ENCODE data around the gene ICAM1. TPM values are rescaled to one million over a fixed set of nuclear protein-coding genes. Genes with fewer than 3 reads are reported as not detected.
A peak's percentile ranks its signal among the peaks of the same experiment; 100 is the strongest.

Gene ICAM1
- total RNA-seq, 2 experiments from 2014 or later: 45.2 to 46.4 TPM

- CTCF ChIA-PET: interaction anchor here (1.0 to 1.6 kb wide), 3 partner anchors 10 to 92 kb away, joined by 3 to 7 read pairs (median 6); partner anchors contain the start of gene ICAM4
- peaks cover 47% of the 10 kb centered on the region for H3K27me3 Mint-ChIP-seq
- no peak overlapping the region for H3K27ac Mint-ChIP-seq
Measured at GRCh38 chr19:10295847-10296591, 25.1 kb downstream of the ICAM1 start.

GRCh38 chr19:10299545-10300458, 28.9 kb downstream of the ICAM1 start:
- intact Hi-C loops (cut with micrococcal nuclease): no loop called here
- ChIA-PET CTCF (interaction anchor here (1.2 kb wide), 1 partner anchor 12 kb away, joined by 5 read pairs; no protein-coding TSS in a partner anchor), POLR2A (no interaction called here)
- Mint-ChIP-seq H3K27me3 (peaks cover 13% of the 10 kb centered on the region), H3K4me1 (ENCODE audit: low read depth) (peaks cover 14% of the 10 kb centered on the region), H3K36me3 (no peaks in the 10 kb centered on the region), H3K27ac (no peak overlapping the region), H3K9me3 (no peaks in the 10 kb centered on the region), H3K4me3 (no peak overlapping the region)
- DNase-seq: no peak

More at GRCh38 chr19:10295847-10296591, 25.1 kb downstream of the ICAM1 start:
- peaks cover 2% of the 10 kb centered on the region for H3K36me3 Mint-ChIP-seq
- DNase-seq: no peak
- H3K9me3 Mint-ChIP-seq: no peaks in the 10 kb centered on the region
- POLR2A ChIA-PET: interaction anchor here (0.5 kb wide), 1 partner anchor 22 kb away, joined by 6 read pairs; no protein-coding TSS in a partner anchor
- H3K4me1 Mint-ChIP-seq (ENCODE audit: low read depth): peaks cover 34% of the 10 kb centered on the region
- intact Hi-C loops (cut with micrococcal nuclease): no loop called here
- peak overlapping the region; percentile 70 for H3K4me3 Mint-ChIP-seq

- no peak overlapping the region for H3K4me3 Mint-ChIP-seq
- H3K4me1 Mint-ChIP-seq (ENCODE audit: low read depth): peaks cover 7% of the 10 kb centered on the region
- H3K9me3 Mint-ChIP-seq: no peaks in the 10 kb centered on the region
- no peak for DNase-seq
- no peaks in the 10 kb centered on the region for H3K36me3 Mint-ChIP-seq
- intact Hi-C loops (cut with micrococcal nuclease): no loop called here
- no peaks in the 10 kb centered on the region for H3K27me3 Mint-ChIP-seq
- H3K27ac Mint-ChIP-seq: no peak overlapping the region
- CTCF ChIA-PET: interaction anchor here (0.6 to 1.3 kb wide), 3 partner anchors 46 to 173 kb away, joined by 3 to 5 read pairs (median 4); no protein-coding TSS in a partner anchor
- POLR2A ChIA-PET: interaction anchor here (1.3 kb wide), 1 partner anchor 19 kb away, joined by 4 read pairs; no protein-coding TSS in a partner anchor
Measured at GRCh38 chr19:10305139-10305806, 34.4 kb downstream of the ICAM1 start.

- POLR2A ChIA-PET: interaction anchor here (1.3 kb wide), 1 partner anchor 18 kb away, joined by 4 read pairs; no protein-coding TSS in a partner anchor
- Mint-ChIP-seq H3K27ac (no peak overlapping the region), H3K27me3 (no peaks in the 10 kb centered on the region), H3K4me3 (no peak overlapping the region), H3K9me3 (no peaks in the 10 kb centered on the region), H3K36me3 (no peaks in the 10 kb centered on the region), H3K4me1 (ENCODE audit: low read depth) (peaks cover 7% of the 10 kb centered on the region)
- intact Hi-C loops (cut with micrococcal nuclease): no loop called here
- no peak for DNase-seq
- CTCF ChIA-PET: interaction anchor here (0.9 kb wide), 1 partner anchor 172 kb away, joined by 4 read pairs; no protein-coding TSS in a partner anchor
Measured at GRCh38 chr19:10306327-10306726, 35.4 kb downstream of the ICAM1 start.

GRCh38 chr19:10309423-10309822, 38.5 kb downstream of the ICAM1 start, which contains the start of gene ZGLP1:
Gene ZGLP1, minus strand, starts transcription at chr19:10309815.
- Mint-ChIP-seq H3K27ac (no peak within 1 kb of the TSS), H3K4me1 (ENCODE audit: low read depth) (peaks cover 3% of the 10 kb centered on the region), H3K27me3 (no peaks in the 10 kb centered on the region), H3K9me3 (no peaks in the 10 kb centered on the region), H3K4me3 (no peak within 1 kb of the TSS), H3K36me3 (no peaks in the 10 kb centered on the region)
- intact Hi-C loops (cut with micrococcal nuclease): no loop called here
- POLR2A ChIA-PET: no interaction called here
- CTCF ChIA-PET: interaction anchor here (1.1 kb wide), 1 partner anchor 50 kb away, joined by 3 read pairs; no protein-coding TSS in a partner anchor
- no peak for DNase-seq

GRCh38 chr19:10315335-10316214, 44.7 kb downstream of the ICAM1 start, which contains the start of gene FDX2:
Gene FDX2, minus strand, starts transcription at chr19:10316015. Its CDS starts 19 bp downstream, at chr19:10315996.
- Mint-ChIP-seq H3K9me3 (no peaks in the 10 kb centered on the region), H3K4me1 (ENCODE audit: low read depth) (peaks cover 17% of the 10 kb centered on the region), H3K27me3 (no peaks in the 10 kb centered on the region), H3K27ac (peak within 1 kb of the TSS; percentile 79), H3K4me3 (peak within 1 kb of the TSS; percentile 82), H3K36me3 (peaks cover 16% of the 10 kb centered on the region)
- peak; percentile 94 for DNase-seq
- ChIA-PET CTCF (interaction anchor here (1.0 kb wide), 2 partner anchors 46 to 73 kb away, joined by 3 read pairs; no protein-coding TSS in a partner anchor), POLR2A (no interaction called here)
- intact Hi-C loops (cut with micrococcal nuclease): loop anchor here (2.0 kb wide), 1 partner anchor 17 kb away; the partner anchor contains the start of gene RAVER1

- no peak for DNase-seq
- intact Hi-C loops (cut with micrococcal nuclease): loop anchor here (2.0 kb wide), 1 partner anchor 16 kb away; the partner anchor contains the start of gene RAVER1
- POLR2A ChIA-PET: interaction anchor here (0.5 to 1.2 kb wide), 2 partner anchors 17 to 890 kb away, joined by 4 read pairs; partner anchors contain the start of gene RAVER1
- peaks cover 17% of the 10 kb centered on the region for H3K4me1 Mint-ChIP-seq (ENCODE audit: low read depth)
- peak overlapping the region; percentile 79 for H3K27ac Mint-ChIP-seq
- H3K36me3 Mint-ChIP-seq: peaks cover 16% of the 10 kb centered on the region
- H3K9me3 Mint-ChIP-seq: no peaks in the 10 kb centered on the region
- peak overlapping the region; percentile 82 for H3K4me3 Mint-ChIP-seq
- CTCF ChIA-PET: interaction anchor here (1.8 kb wide), 1 partner anchor 56 kb away, joined by 4 read pairs; no protein-coding TSS in a partner anchor
- no peaks in the 10 kb centered on the region for H3K27me3 Mint-ChIP-seq
Measured at GRCh38 chr19:10316229-10317044, 45.5 kb downstream of the ICAM1 start.

GRCh38 chr19:10317045-10317856, 46.3 kb downstream of the ICAM1 start:
- CTCF ChIA-PET: interaction anchor here (0.7 to 1.8 kb wide), 2 partner anchors 57 to 92 kb away, joined by 3 to 4 read pairs; no protein-coding TSS in a partner anchor
- H3K27ac Mint-ChIP-seq: peak overlapping the region; percentile 33
- POLR2A ChIA-PET: interaction anchor here (0.5 to 1.2 kb wide), 2 partner anchors 16 to 889 kb away, joined by 4 read pairs; partner anchors contain the start of gene RAVER1

GRCh38 chr19:10317857-10318462, 47.0 kb downstream of the ICAM1 start:
- Mint-ChIP-seq H3K27ac (no peak overlapping the region), H3K4me3 (no peak overlapping the region), H3K4me1 (ENCODE audit: low read depth) (peaks cover 17% of the 10 kb centered on the region), H3K9me3 (no peaks in the 10 kb centered on the region), H3K27me3 (no peaks in the 10 kb centered on the region), H3K36me3 (peaks cover 20% of the 10 kb centered on the region)
- intact Hi-C loops (cut with micrococcal nuclease): loop anchor here (2.0 kb wide), 1 partner anchor 15 kb away; the partner anchor contains the start of gene RAVER1
- ChIA-PET POLR2A (no interaction called here), CTCF (interaction anchor here (0.7 to 1.8 kb wide), 3 partner anchors 31 to 92 kb away, joined by 3 to 4 read pairs (median 3); partner anchors contain the start of gene ICAM4)
- DNase-seq: no peak

More at GRCh38 chr19:10317045-10317856, 46.3 kb downstream of the ICAM1 start:
- no peak for DNase-seq
- Mint-ChIP-seq H3K4me3 (no peak overlapping the region), H3K27me3 (no peaks in the 10 kb centered on the region), H3K4me1 (ENCODE audit: low read depth) (peaks cover 17% of the 10 kb centered on the region), H3K36me3 (peaks cover 20% of the 10 kb centered on the region), H3K9me3 (no peaks in the 10 kb centered on the region)
- intact Hi-C loops (cut with micrococcal nuclease): loop anchor here (2.0 kb wide), 1 partner anchor 16 kb away; the partner anchor contains the start of gene RAVER1

Data from activated CD4-positive, alpha-beta memory T cell treated with anti-CD3 and anti-CD28 coated beads for 36 hours (primary cell).